SU-DHL-6 (cell line): ENCODE data around the gene ACADL.

Experiments
- H2AFZ ChIP-seq: fragments of 200-600 bp; sonication (generic); 2 replicates; pipeline ENCODE4 v1.6.1; 2014; ENCODE audit warnings: low read depth, mild to moderate bottlenecking, moderate library complexity, mixed read lengths, antibody characterized with exemption, low read length; ENCODE audit not compliant: severe bottlenecking
- H3F3A ChIP-seq: fragments of 200-600 bp; shearing (Covaris generic); 2 replicates; pipeline ENCODE4 v1.6.0; 2016; ENCODE audit warnings: antibody characterized with exemption, mild to moderate bottlenecking; ENCODE audit not compliant: insufficient read depth
- H3K27ac ChIP-seq: fragments of 200-600 bp; sonication (generic); 2 replicates; pipeline ENCODE4 v1.5.1; 2016; ENCODE audit warnings: low read depth, mild to moderate bottlenecking, low read length, moderate library complexity, mixed read lengths
- H3K27me3 ChIP-seq: fragments of 200-600 bp; sonication (generic), shearing (Covaris generic); 2 replicates; pipeline ENCODE4 v1.6.0; 2014; ENCODE audit warnings: mild to moderate bottlenecking, low read length
- H3K36me3 ChIP-seq: fragments of 200-600 bp; sonication (generic); 2 replicates; pipeline ENCODE4 v1.6.1; 2014; ENCODE audit warnings: mild to moderate bottlenecking, low read length, mixed read lengths
- H3K4me2 ChIP-seq: fragments of 300-600, 200-600 bp; shearing (Covaris generic), sonication (generic); 2 replicates; pipeline ENCODE4 v1.6.0; 2014; ENCODE audit warnings: low read length, low read depth, mild to moderate bottlenecking; ENCODE audit not compliant: poor library complexity, severe bottlenecking
- H3K4me3 ChIP-seq: fragments of 200-600 bp; sonication (generic); 2 replicates; pipeline ENCODE4 v1.5.1; 2014; ENCODE audit warnings: antibody characterized with exemption, low read length, mild to moderate bottlenecking, mixed read lengths; ENCODE audit not compliant: insufficient read depth, poor library complexity, severe bottlenecking
- H3K79me2 ChIP-seq: fragments of 200-600 bp; sonication (generic); 2 replicates; pipeline ENCODE4 v1.6.1; 2014; ENCODE audit warnings: mild to moderate bottlenecking, low read length, moderate library complexity; ENCODE audit not compliant: insufficient read depth
- H3K9ac ChIP-seq: fragments of 200-600 bp; sonication (generic); 2 replicates; pipeline ENCODE4 v1.7.0; 2014; ENCODE audit warnings: mild to moderate bottlenecking, low read length
- H3K9me2 ChIP-seq: fragments of 200-600 bp; sonication (generic); replicated peaks from 2 replicates; pipeline ENCODE4 v1.6.1; 2014; ENCODE audit warnings: low read length; ENCODE audit not compliant: insufficient read depth
- H3K9me3 ChIP-seq: fragments of 200-600 bp; sonication (generic); 2 replicates; pipeline ENCODE4 v1.6.1; 2014; ENCODE audit warnings: low read length, mixed read lengths; ENCODE audit not compliant: insufficient read depth
- H4K20me1 ChIP-seq: fragments of 200-600 bp; sonication (generic); 2 replicates; pipeline ENCODE4 v1.6.1; 2014; ENCODE audit warnings: low read depth, mild to moderate bottlenecking, antibody characterized with exemption, low read length, moderate library complexity, mixed read lengths
- EZH2phosphoT487 ChIP-seq: fragments of 200-600 bp; sonication (generic), shearing (Covaris generic); conservative IDR thresholded peaks from 2 replicates; pipeline ENCODE4 v1.6.1; 2018; ENCODE audit warnings: mild to moderate bottlenecking, antibody characterized with exemption, low read length, moderate library complexity, mixed read lengths
- TF ChIP-seq, protein P1 (sequence below): fragments of 200-600 bp; sonication (generic); IDR thresholded peaks from one replicate; pipeline ENCODE4 v1.5.1; 2017; ENCODE audit warnings: antibody characterized with exemption, mild to moderate bottlenecking, low read length, moderate library complexity; ENCODE audit not compliant: insufficient read depth, poor library complexity, severe bottlenecking

The ACADL gene

GRCh38 chr2:210170196-210170445, 55.1 kb downstream of the ACADL start:
- Histone ChIP-seq H3K4me3 (peak overlapping the region; percentile 96), H3K27ac (no peak overlapping the region), H3K36me3 (0 out of 2 replicates have a peak, but pooled peaks cover 3% of the 10 kb centered on the region), H3K9me2 (no peaks in the 10 kb centered on the region), H3F3A (peaks cover 21% of the 10 kb centered on the region), H3K27me3 (no peaks in the 10 kb centered on the region), H3K9me3 (no peaks in the 10 kb centered on the region), H2AFZ (peak overlapping the region; percentile 83), H3K9ac (peak overlapping the region; percentile 86), H4K20me1 (peaks cover 7% of the 10 kb centered on the region; the same call in 1 of the 2 replicates), H3K4me2 (peak overlapping the region; percentile 80), H3K79me2 (peaks cover 24% of the 10 kb centered on the region)
- TF ChIP-seq, protein P1, sequence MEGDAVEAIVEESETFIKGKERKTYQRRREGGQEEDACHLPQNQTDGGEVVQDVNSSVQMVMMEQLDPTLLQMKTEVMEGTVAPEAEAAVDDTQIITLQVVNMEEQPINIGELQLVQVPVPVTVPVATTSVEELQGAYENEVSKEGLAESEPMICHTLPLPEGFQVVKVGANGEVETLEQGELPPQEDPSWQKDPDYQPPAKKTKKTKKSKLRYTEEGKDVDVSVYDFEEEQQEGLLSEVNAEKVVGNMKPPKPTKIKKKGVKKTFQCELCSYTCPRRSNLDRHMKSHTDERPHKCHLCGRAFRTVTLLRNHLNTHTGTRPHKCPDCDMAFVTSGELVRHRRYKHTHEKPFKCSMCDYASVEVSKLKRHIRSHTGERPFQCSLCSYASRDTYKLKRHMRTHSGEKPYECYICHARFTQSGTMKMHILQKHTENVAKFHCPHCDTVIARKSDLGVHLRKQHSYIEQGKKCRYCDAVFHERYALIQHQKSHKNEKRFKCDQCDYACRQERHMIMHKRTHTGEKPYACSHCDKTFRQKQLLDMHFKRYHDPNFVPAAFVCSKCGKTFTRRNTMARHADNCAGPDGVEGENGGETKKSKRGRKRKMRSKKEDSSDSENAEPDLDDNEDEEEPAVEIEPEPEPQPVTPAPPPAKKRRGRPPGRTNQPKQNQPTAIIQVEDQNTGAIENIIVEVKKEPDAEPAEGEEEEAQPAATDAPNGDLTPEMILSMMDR = no peak
- TF ChIP-seq EZH2phosphoT487 = no peak

GRCh38 chr2:210169516-210170195, 55.6 kb downstream of the ACADL start:
- Histone ChIP-seq H3K9ac (peak overlapping the region; percentile 86), H3K79me2 (peaks cover 24% of the 10 kb centered on the region), H3K9me3 (no peaks in the 10 kb centered on the region), H2AFZ (no peak overlapping the region), H3F3A (peaks cover 21% of the 10 kb centered on the region), H3K27ac (no peak overlapping the region), H3K9me2 (no peaks in the 10 kb centered on the region), H3K4me3 (peak overlapping the region; percentile 96), H4K20me1 (peaks cover 7% of the 10 kb centered on the region; the same call in 1 of the 2 replicates), H3K4me2 (peak overlapping the region; percentile 80), H3K36me3 (0 out of 2 replicates have a peak, but pooled peaks cover 3% of the 10 kb centered on the region), H3K27me3 (no peaks in the 10 kb centered on the region)
- TF ChIP-seq, protein P1 = no peak

DNA sequence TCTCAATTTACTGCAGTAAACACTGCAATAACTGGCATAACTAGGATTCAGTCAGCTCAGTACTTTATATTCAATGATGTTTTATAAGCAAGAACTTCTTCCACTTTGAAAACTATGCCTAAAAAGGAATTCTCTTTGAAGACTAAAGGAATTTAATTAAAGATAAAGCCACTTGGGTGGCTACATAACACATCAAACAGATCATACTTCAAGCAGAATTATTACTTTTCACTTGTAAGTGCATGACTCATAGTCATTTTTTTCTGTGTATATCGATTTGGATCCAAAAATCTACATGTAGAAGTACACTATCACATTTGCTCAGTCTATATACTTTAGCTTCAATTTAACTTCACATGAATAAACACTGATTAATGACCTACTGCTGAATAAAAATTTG, 58.0 kb downstream of the ACADL start:
- Histone ChIP-seq H2AFZ (no peak overlapping the region), H3K4me3 (no peak overlapping the region), H3F3A (peaks cover 16% of the 10 kb centered on the region), H3K27ac (no peak overlapping the region), H3K9me3 (no peaks in the 10 kb centered on the region), H3K4me2 (no peak overlapping the region), H3K36me3 (0 out of 2 replicates have a peak, but pooled peaks cover 3% of the 10 kb centered on the region), H3K79me2 (peaks cover 29% of the 10 kb centered on the region), H3K27me3 (no peaks in the 10 kb centered on the region), H3K9ac (no peak overlapping the region), H4K20me1 (peaks cover 7% of the 10 kb centered on the region; the same call in 1 of the 2 replicates), H3K9me2 (no peaks in the 10 kb centered on the region)
- no peak for TF ChIP-seq EZH2phosphoT487
- TF ChIP-seq, protein P1 = no peak
